ENCODE results near the gene CDH1. TPM values are rescaled to one million over a fixed set of nuclear protein-coding genes. Genes with fewer than 3 reads are reported as not detected.

CDH1 gene
- total RNA-seq, 2 donors from 2014 or later = 1.8 to 3.0 TPM

- Mint-ChIP-seq H3K27ac (no peak overlapping the region), H3K4me1 (peaks cover 21% of the 10 kb centered on the region), H3K27me3 (no peaks in the 10 kb centered on the region), H3K36me3 (ENCODE audit: low read depth) (peaks cover 27% of the 10 kb centered on the region), H3K9me3 (no peaks in the 10 kb centered on the region), H3K4me3 (no peak overlapping the region)
- ATAC-seq (replicated peaks) = no peak
These were observed 114.5 kb downstream of the CDH1 start for GRCh38 chr16:68851601-68852000.

- Mint-ChIP-seq H3K27ac (no peak overlapping the region), H3K4me3 (no peak overlapping the region), H3K36me3 (ENCODE audit: low read depth) (peaks cover 42% of the 10 kb centered on the region), H3K9me3 (no peaks in the 10 kb centered on the region), H3K27me3 (no peaks in the 10 kb centered on the region), H3K4me1 (peaks cover 5% of the 10 kb centered on the region)
- ATAC-seq (replicated peaks) = no peak
These were observed 120.4 kb downstream of the CDH1 start for GRCh38 chr16:68857479-68857878.

GRCh38 chr16:68859828-68860227, 122.7 kb downstream of the CDH1 start:
- Mint-ChIP-seq H3K4me3 (no peak overlapping the region), H3K27ac (no peak overlapping the region), H3K27me3 (no peaks in the 10 kb centered on the region), H3K36me3 (ENCODE audit: low read depth) (peaks cover 54% of the 10 kb centered on the region), H3K9me3 (no peaks in the 10 kb centered on the region), H3K4me1 (peaks cover 5% of the 10 kb centered on the region)
- no peak for ATAC-seq (replicated peaks)

- Mint-ChIP-seq H3K27me3 (no peaks in the 10 kb centered on the region), H3K9me3 (no peaks in the 10 kb centered on the region), H3K36me3 (ENCODE audit: low read depth) (peaks cover 67% of the 10 kb centered on the region), H3K4me1 (no peaks in the 10 kb centered on the region), H3K4me3 (no peak overlapping the region), H3K27ac (no peak overlapping the region)
- no peak for ATAC-seq (replicated peaks)
These were observed 124.1 kb downstream of the CDH1 start for GRCh38 chr16:68860978-68861892.

DNA sequence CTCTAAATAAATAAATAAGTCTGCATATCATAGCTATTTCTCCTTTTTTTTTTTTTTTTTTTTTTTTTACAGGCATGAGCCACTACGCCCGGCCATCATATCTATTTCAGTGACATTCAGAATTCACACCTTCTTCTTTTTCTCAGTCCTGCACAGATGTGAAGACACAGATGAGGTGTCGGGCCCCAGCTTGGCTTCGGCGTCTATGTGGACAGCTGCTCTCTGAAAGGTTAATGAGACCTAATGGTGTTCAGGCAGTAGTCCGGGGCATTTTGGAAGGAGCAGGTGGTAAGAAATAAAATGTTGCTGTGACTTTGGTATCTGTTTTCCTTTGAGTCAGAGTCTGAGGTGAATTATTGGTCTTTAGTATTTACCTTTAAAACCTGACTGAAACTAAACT, 129.8 kb downstream of the CDH1 start:
- Mint-ChIP-seq H3K36me3 (ENCODE audit: low read depth) (peaks cover 90% of the 10 kb centered on the region), H3K4me3 (no peak overlapping the region), H3K27ac (no peak overlapping the region), H3K27me3 (no peaks in the 10 kb centered on the region), H3K9me3 (no peaks in the 10 kb centered on the region), H3K4me1 (no peaks in the 10 kb centered on the region)
- ATAC-seq (replicated peaks) = no peak

GRCh38 chr16:68869492-68870088, 132.5 kb downstream of the CDH1 start:
- Mint-ChIP-seq H3K27ac (no peak overlapping the region), H3K4me1 (no peaks in the 10 kb centered on the region), H3K4me3 (no peak overlapping the region), H3K36me3 (ENCODE audit: low read depth) (peaks cover 90% of the 10 kb centered on the region), H3K9me3 (no peaks in the 10 kb centered on the region), H3K27me3 (no peaks in the 10 kb centered on the region)
- ATAC-seq (replicated peaks) = no peak

DNA sequence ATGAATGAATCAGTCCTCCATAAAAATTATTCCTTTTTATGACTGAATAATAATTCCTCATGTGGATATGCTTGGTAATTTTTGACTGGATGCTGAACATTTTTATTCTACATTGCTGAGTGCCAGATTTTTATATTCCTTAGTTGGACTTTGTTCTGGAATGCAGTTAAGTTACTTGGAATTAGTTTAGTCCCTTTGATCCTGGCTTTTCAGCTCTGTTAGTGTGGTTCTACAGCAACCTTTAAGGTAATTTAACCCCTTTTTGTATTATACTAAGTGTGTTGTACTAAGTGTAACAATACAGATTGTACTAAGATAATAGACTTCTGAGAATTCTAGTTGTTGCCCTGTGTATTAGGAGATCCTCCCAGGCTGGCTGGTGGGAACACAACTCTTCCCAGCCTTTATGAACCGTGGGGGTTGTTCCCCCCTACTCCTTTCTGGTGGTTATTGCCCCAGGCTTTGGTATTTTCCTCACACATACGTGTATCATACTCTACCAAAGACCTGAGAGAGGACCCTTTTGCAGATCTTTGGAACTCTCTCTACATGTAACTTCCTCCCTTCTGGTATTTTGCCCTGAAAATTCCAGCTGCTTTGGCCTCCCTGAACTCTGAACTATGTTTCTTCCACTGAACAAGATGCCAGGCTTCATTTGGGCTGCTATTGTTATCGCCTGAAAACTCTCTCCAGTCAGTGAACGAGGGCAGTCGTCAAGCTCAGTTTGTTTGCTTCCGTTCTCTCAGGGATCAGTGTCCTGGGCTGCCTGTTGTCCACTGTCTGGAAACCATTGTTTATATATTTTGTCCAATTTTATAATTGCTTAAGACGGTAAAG, 136.8 kb downstream of the CDH1 start:
- Mint-ChIP-seq H3K27ac (no peak overlapping the region), H3K9me3 (no peaks in the 10 kb centered on the region), H3K36me3 (ENCODE audit: low read depth) (peaks cover 95% of the 10 kb centered on the region), H3K4me3 (no peak overlapping the region), H3K27me3 (no peaks in the 10 kb centered on the region), H3K4me1 (no peaks in the 10 kb centered on the region)
- ATAC-seq (replicated peaks) = no peak

DNA sequence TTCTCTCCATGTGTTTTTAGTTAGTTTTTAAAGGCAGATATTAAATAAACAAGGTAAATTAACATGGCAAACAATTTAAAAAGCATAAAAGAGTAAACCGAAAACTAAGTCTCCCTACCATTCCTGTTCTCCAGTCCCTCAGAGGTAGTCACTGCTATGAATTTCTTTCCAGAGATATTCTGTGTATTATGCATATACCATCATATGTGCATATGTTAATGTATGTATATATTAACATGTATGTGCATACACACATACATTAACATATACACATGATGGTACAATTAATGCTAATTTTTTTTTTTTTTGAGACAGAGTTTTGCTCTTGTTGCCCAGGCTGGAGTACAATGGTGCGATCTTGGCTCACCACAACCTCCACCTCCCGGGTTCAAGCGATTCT, 138.8 kb downstream of the CDH1 start:
- Mint-ChIP-seq H3K27me3 (no peaks in the 10 kb centered on the region), H3K36me3 (ENCODE audit: low read depth) (peaks cover 85% of the 10 kb centered on the region), H3K4me3 (no peak overlapping the region)

DNA sequence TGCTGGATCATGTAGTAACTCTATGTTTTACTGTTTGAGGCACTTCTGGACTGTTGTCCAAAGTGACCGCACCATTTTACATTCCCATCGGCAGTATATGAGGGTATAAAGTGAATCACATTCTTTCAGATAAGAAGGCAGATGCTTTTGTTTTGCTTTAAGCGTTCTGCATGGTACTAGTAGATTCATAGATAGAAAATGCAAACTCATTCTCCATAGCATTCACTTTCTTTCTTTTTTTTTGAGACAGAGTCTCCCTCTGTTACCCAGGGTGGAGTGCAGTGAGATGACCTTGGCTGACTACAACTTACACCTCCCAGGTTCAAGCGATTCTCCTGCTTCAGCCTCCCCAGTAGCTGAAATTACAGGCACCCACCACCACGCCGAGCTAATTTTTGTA, 146.6 kb downstream of the CDH1 start:
- no peak overlapping the region for H3K27ac Mint-ChIP-seq
- no peak overlapping the region for H3K4me3 Mint-ChIP-seq
- H3K9me3 Mint-ChIP-seq = no peaks in the 10 kb centered on the region
- H3K36me3 Mint-ChIP-seq (ENCODE audit: low read depth) = peaks cover 57% of the 10 kb centered on the region
- no peaks in the 10 kb centered on the region for H3K27me3 Mint-ChIP-seq
- no peak for ATAC-seq (replicated peaks)
- no peaks in the 10 kb centered on the region for H3K4me1 Mint-ChIP-seq

More for the DNA sequence above, 138.8 kb downstream of the CDH1 start:
- no peak overlapping the region for H3K27ac Mint-ChIP-seq
- H3K9me3 Mint-ChIP-seq = no peaks in the 10 kb centered on the region
- H3K4me1 Mint-ChIP-seq = no peaks in the 10 kb centered on the region
- no peak for ATAC-seq (replicated peaks)

GRCh38 chr16:68884401-68884800, 147.3 kb downstream of the CDH1 start:
- Mint-ChIP-seq H3K27ac (no peak overlapping the region), H3K36me3 (ENCODE audit: low read depth) (peaks cover 57% of the 10 kb centered on the region), H3K4me3 (no peak overlapping the region), H3K27me3 (no peaks in the 10 kb centered on the region), H3K4me1 (no peaks in the 10 kb centered on the region), H3K9me3 (no peaks in the 10 kb centered on the region)
- no peak for ATAC-seq (replicated peaks)

Other genes starting within 250 kb of the CDH1 start
- gene ZFP90, start 198.0 kb upstream of the CDH1 start, total RNA-seq = 10 to 100 TPM; 26.5 to 30.5 TPM
- gene CDH3, start 92.0 kb upstream of the CDH1 start, total RNA-seq = under 1 TPM; 0.86 to 0.87 TPM
- 10 to 100 TPM; 24.1 to 36.3 TPM for gene TANGO6, start 106.2 kb downstream of the CDH1 start, total RNA-seq